Mammary epithelial cell (primary cell): ENCODE measurements around the gene CXADR.

Source experiments
- EZH2 ChIP-seq: IDR thresholded peaks from 2 replicates; pipeline ENCODE4 v1.6.1; 2012; ENCODE audit warnings: low read length, inconsistent platforms, borderline replicate concordance
- TF ChIP-seq, protein P1 (sequence below), 2 donors: IDR thresholded peaks in 1 of 2; conservative IDR thresholded peaks in 1 of 2; 2 replicates each; pipeline ENCODE4 v1.5.1; 2011 to 2012; ENCODE audit warnings: inconsistent platforms in 2 of 2, low read length in 2 of 2, mild to moderate bottlenecking in 2 of 2, control low read depth in 1 of 2, low read depth in 1 of 2; ENCODE audit not compliant: insufficient read depth in 1 of 2; ENCODE audit errors: extremely low read depth in 1 of 2

DNA sequence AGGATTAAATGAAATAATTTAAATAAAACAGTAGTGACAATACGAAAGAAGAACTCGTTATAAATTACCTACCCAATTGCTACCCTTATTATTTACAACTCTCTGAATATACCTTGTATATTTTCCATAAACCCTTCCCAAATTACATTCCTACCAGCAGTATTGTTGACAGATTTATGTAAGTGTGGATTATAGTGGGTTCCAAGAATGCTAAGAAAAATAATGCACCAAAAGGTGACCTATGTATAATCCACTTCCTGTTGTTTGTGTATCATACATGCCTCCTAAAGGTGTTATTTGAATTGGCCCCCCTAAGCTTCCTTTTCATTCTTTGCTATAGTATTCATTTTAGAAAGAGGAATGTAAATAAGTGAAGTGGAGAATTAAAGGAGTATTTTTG is 33.2 kb upstream of the CXADR start:
- TF ChIP-seq, protein P1, sequence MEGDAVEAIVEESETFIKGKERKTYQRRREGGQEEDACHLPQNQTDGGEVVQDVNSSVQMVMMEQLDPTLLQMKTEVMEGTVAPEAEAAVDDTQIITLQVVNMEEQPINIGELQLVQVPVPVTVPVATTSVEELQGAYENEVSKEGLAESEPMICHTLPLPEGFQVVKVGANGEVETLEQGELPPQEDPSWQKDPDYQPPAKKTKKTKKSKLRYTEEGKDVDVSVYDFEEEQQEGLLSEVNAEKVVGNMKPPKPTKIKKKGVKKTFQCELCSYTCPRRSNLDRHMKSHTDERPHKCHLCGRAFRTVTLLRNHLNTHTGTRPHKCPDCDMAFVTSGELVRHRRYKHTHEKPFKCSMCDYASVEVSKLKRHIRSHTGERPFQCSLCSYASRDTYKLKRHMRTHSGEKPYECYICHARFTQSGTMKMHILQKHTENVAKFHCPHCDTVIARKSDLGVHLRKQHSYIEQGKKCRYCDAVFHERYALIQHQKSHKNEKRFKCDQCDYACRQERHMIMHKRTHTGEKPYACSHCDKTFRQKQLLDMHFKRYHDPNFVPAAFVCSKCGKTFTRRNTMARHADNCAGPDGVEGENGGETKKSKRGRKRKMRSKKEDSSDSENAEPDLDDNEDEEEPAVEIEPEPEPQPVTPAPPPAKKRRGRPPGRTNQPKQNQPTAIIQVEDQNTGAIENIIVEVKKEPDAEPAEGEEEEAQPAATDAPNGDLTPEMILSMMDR (conservative IDR thresholded peaks at IDR 0.05 in 1 of 2, IDR thresholded peaks at IDR 0.05 in 1 of 2; ENCODE audit: extremely low read depth in 1 of 2, insufficient read depth in 1 of 2, low read depth in 1 of 2, low read length in 2 of 2), result no peak
- no peak for TF ChIP-seq EZH2
